Heart right ventricle (tissue), 16 donors: ENCODE results near the gene POU2F2. TPM values are rescaled to one million over a fixed set of nuclear protein-coding genes. Genes with fewer than 3 reads are reported as not detected.
A peak's percentile ranks its signal among the peaks of the same experiment; 100 is the strongest.

Experiments
- ATAC-seq, 8 donors: fragments of 200-7000 bp; cut with Tn5 transposase; one replicate each; pipeline ENCODE4 v1.9.1; 2020; ENCODE audit warnings: mild to moderate bottlenecking in 8 of 8, moderate library complexity in 8 of 8, moderate number of reproducible peaks in 1 of 8
- DNase-seq, 2 donors: peaks; one replicate each; pipeline ENCODE4 v3.0.0-alpha.2; 2020
- H3K27ac ChIP-seq, 10 donors: fragments of 200-600 bp; sonication (generic) in 2 of 10; one replicate each; pipeline versions ENCODE4 v1.5.0 to v1.8.0; 2020 to 2022; ENCODE audit warnings: mild to moderate bottlenecking in 3 of 10
- H3K27me3 ChIP-seq, 7 donors: fragments of 200-600 bp; one replicate each; pipeline ENCODE4 v1.8.0; 2021 to 2022; ENCODE audit warnings: mild to moderate bottlenecking in 2 of 7
- H3K36me3 ChIP-seq, 9 donors: fragments of 200-600 bp; sonication (generic) in 1 of 9; one replicate each; pipeline versions ENCODE4 v1.5.0 to v1.8.0; 2020 to 2022; ENCODE audit warnings: mild to moderate bottlenecking in 2 of 9
- H3K4me1 ChIP-seq, 9 donors: fragments of 200-600 bp; sonication (generic) in 1 of 9; one replicate each; pipeline versions ENCODE4 v1.5.0 to v1.8.0; 2020 to 2022; ENCODE audit warnings: mild to moderate bottlenecking in 4 of 9
- H3K4me3 ChIP-seq, 10 donors: fragments of 200-600 bp; sonication (generic) in 2 of 10; one replicate each; pipeline versions ENCODE4 v1.5.0 to v1.8.0; 2020 to 2022; ENCODE audit warnings: mild to moderate bottlenecking in 7 of 10, moderate library complexity in 2 of 10
- H3K9me3 ChIP-seq, 11 donors: fragments of 200-600 bp in 10 of 11; sonication (generic) in 2 of 11; one replicate each; pipeline versions ENCODE4 v1.5.0 to v1.8.0; 2013 to 2022; ENCODE audit warnings: mild to moderate bottlenecking in 2 of 11, control low read depth in 1 of 11, moderate library complexity in 1 of 11
- CTCF ChIP-seq, 9 donors: fragments of 200-600 bp; sonication (generic) in 2 of 9; IDR thresholded peaks; one replicate each; pipeline versions ENCODE4 v1.5.0 to v1.8.0; 2021 to 2022; ENCODE audit warnings: antibody characterized with exemption in 9 of 9, mild to moderate bottlenecking in 5 of 9, moderate library complexity in 1 of 9
- WGBS, 2 donors: extraction: QIAGEN DNeasy Blood & Tissue Kit; methylation state at CpG; one replicate each; pipeline ENCODE4 v1.1.7; 2013; ENCODE audit warnings: inconsistent platforms in 1 of 2; 5-methylcytosine and 5-hydroxymethylcytosine counted together
- intact Hi-C, 10 donors: fragments of 100-400 bp; cut with DNase I; formaldehyde crosslinking; loops; one replicate each; pipeline versions ENCODE4 v1.11.1 to v1.14.2; 2022
- polyA plus RNA-seq, 2 donors: library from polyadenylated mRNA; stranded (reverse); fragments of 200-250 nt; gene quantifications; one replicate each; pipeline ENCODE4 v1.2.3, GENCODE V29; 2013
- total RNA-seq, 10 donors: library from RNA; stranded (reverse); fragmentation: NEBNext Ultra II Directional in 3 of 10; extraction: Animal tissue kit (Norgen Biotek cat#: 25700) in 3 of 10; gene quantifications; one replicate each; pipeline versions ENCODE4 v1.2.1 to v1.2.4, GENCODE V29; 2021 to 2023
- donor health status: Arrhythmogenic right ventricular cardiomyopathy.
- donor health status: ischemic (EF 13 %, LVEDD 7.1; RV severe dilation, severe dysfunction).
- donor health status: healthy with polysubstance abuse.
- donor health status: DM: no; HTN: yes; CAD: no.
- donor health status: DM: no; HTN: no; CAD: no.
- donor health status: ischemic (EF 25% LVEDD 6.9; RV normal size, moderate dysfunction).
- donor health status: ischemic (EF 25% LVEDD 5.7; RV mildly dilated, moderate dysfunction).
- donor health status: healthy.
- donor health status: DM: yes; HTN: yes; CAD: no.
- donor health status: Ischemic cardiomyopathy.
- donor health status: ischemic (EF 35%, LVEDD 5.7; RV mildly dilated, moderate dysfunction).
- donor health status: nonischemic (EF 11% LVEDD 7.7; RV severe dilation, severe dysfunction).
- donor health status: DM: yes; HTN: yes; CAD: no.
- donor health status: PGD.
- donor health status: ischemic (EF 29% LVEDD 5.4; RV normal size, mild dysfunction).
- donor health status: nonischemic (EF 23%, LVEDD 6.1; RV moderate dilation, normal function).

POU2F2 gene
- total and polyA plus RNA-seq, 12 donors = 0.28 to 3.8 (median 0.69) TPM

GRCh38 chr19:42089772-42090171, 42.5 kb downstream of the POU2F2 start:
- Histone ChIP-seq H3K27me3 (peaks cover 0 to under 1% (median 0%) of the 10 kb centered on the region in 7 donors), H3K4me3 (no peak overlapping the region), H3K4me1 (peaks cover 0 to 33% (median 4%) of the 10 kb centered on the region in 9 donors), H3K27ac (no peak overlapping the region), H3K9me3 (no peaks in the 10 kb centered on the region), H3K36me3 (peaks cover 0 to 15% (median 0%) of the 10 kb centered on the region in 9 donors)
- TF ChIP-seq CTCF (IDR thresholded peaks at IDR 0.05) = no peak
- ATAC-seq = no peak
- WGBS, 2 donors = 91 to 93% methylated on average over 13 of the region's 13 CpGs
- intact Hi-C loops = no loop called here
- no peak for DNase-seq

- Histone ChIP-seq H3K9me3 (no peaks in the 10 kb centered on the region), H3K27ac (peak overlapping the region in 5 of 10 donors; percentile 2 to 75 (median 30)), H3K4me1 (peaks cover 0 to 33% (median 4%) of the 10 kb centered on the region in 9 donors), H3K36me3 (peaks cover 0 to 10% (median 0%) of the 10 kb centered on the region in 9 donors), H3K27me3 (no peaks in the 10 kb centered on the region), H3K4me3 (no peak overlapping the region)
- DNase-seq = no peak
- intact Hi-C loops = no loop called here
- WGBS, 2 donors = 79 to 85% methylated on average over 13 of the region's 13 CpGs
- no peak for TF ChIP-seq CTCF (IDR thresholded peaks at IDR 0.05)
- peak in 1 of 8 donors; percentile 18 for ATAC-seq
Measured at GRCh38 chr19:42089191-42089750, 43.0 kb downstream of the POU2F2 start.

- no peak for TF ChIP-seq CTCF (IDR thresholded peaks at IDR 0.05)
- no peak overlapping the region for H3K4me3 ChIP-seq
- H3K27ac ChIP-seq = peak overlapping the region in 5 of 10 donors; percentile 2 to 75 (median 30)
- WGBS, 2 donors = 73 to 74% methylated on average over 18 of the region's 18 CpGs
- H3K9me3 ChIP-seq = no peaks in the 10 kb centered on the region
- H3K4me1 ChIP-seq = peaks cover 0 to 33% (median 4%) of the 10 kb centered on the region in 9 donors
- intact Hi-C loops = no loop called here
- peaks cover 0 to 6% (median 0%) of the 10 kb centered on the region in 9 donors for H3K36me3 ChIP-seq
- ATAC-seq (peak in 4 of 8 donors; percentile 17 to 50 (median 37)), DNase-seq (no peak)
- H3K27me3 ChIP-seq = no peaks in the 10 kb centered on the region
Measured at GRCh38 chr19:42088471-42089190, 43.6 kb downstream of the POU2F2 start.

- TF ChIP-seq CTCF (IDR thresholded peaks at IDR 0.05) = no peak
- whole genome bisulfite sequencing, 2 donors = 80 to 81% methylated on average over 11 of the region's 11 CpGs
Measured at GRCh38 chr19:42086770-42087550, 45.3 kb downstream of the POU2F2 start.

More at GRCh38 chr19:42086770-42087550, 45.3 kb downstream of the POU2F2 start:
- peaks cover 0 to 27% (median under 1%) of the 10 kb centered on the region in 9 donors for H3K4me1 ChIP-seq
- no peak overlapping the region for H3K27ac ChIP-seq
- no peak overlapping the region for H3K4me3 ChIP-seq
- H3K36me3 ChIP-seq = peaks cover 0 to 18% (median 0%) of the 10 kb centered on the region in 9 donors
- H3K9me3 ChIP-seq = no peaks in the 10 kb centered on the region
- DNase-seq (no peak), ATAC-seq (peak in 1 of 8 donors; percentile 9)
- H3K27me3 ChIP-seq = no peaks in the 10 kb centered on the region
- intact Hi-C loops = no loop called here
